GM18507 (cell line): ENCODE measurements around the gene SH3RF2.
A peak's percentile ranks its signal among the peaks of the same experiment; 100 is the strongest.
"Not testable (repeated sequence)": the region's sequence is repeated elsewhere in the genome, so short reads cannot be mapped to it uniquely, and the experiment has no call there.

Source experiments
- DNase-seq: peaks from one replicate; pipeline ENCODE4 v3.0.0; 2011; ENCODE audit warnings: low read depth; ENCODE audit not compliant: insufficient read length; ENCODE audit errors: extremely low spot score
- FAIRE-seq: peaks from 2 replicates; lab custom pipeline; 2011; peaks lifted over from hg19 to GRCh38; lab: Jason Lieb, UNC

SH3RF2 gene, protein sequence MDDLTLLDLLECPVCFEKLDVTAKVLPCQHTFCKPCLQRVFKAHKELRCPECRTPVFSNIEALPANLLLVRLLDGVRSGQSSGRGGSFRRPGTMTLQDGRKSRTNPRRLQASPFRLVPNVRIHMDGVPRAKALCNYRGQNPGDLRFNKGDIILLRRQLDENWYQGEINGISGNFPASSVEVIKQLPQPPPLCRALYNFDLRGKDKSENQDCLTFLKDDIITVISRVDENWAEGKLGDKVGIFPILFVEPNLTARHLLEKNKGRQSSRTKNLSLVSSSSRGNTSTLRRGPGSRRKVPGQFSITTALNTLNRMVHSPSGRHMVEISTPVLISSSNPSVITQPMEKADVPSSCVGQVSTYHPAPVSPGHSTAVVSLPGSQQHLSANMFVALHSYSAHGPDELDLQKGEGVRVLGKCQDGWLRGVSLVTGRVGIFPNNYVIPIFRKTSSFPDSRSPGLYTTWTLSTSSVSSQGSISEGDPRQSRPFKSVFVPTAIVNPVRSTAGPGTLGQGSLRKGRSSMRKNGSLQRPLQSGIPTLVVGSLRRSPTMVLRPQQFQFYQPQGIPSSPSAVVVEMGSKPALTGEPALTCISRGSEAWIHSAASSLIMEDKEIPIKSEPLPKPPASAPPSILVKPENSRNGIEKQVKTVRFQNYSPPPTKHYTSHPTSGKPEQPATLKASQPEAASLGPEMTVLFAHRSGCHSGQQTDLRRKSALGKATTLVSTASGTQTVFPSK

DNA sequence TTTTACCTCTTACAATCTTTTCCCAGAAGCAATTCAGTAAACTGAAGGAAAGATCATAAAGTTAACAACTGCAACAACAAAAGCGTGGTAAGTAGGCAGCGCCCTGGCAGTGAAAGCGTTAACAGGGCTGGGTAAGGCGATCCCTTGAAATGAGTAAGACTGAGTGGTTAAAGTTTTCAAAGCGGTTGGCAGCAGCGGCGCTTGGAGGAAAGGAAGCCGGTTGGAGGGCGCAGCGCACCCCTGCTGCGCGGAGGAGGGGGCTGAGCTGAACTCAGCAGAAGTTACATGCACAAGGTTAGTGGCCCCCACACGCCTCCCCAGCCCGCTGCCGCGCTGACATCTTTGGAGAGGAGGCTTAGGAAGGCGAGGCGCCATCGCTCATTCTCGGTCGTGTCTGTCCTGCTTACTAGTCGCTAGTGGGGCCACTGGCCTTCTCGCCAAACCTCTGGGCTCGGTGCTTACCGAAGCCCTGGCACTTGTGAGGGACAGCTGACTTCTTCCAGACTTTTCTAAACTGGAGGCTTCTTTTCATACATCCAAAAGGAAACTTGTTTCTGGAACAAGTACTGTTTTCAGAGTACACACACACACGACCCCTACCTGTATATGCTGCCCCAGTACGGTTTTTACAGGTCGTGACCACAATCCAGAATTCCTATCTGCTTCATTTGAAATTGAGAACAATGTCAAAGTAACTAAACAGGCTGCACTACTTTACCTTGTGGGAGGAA is at the start of gene SH3RF2:
Gene SH3RF2, plus strand, starts transcription at position 178 of the 731 bp plus-strand sequence. CDS start 1,351 bp downstream, outside the sequence.
- no peak for DNase-seq
- no peak for FAIRE-seq

GRCh38 chr5:145887217-145887616 is 49.2 kb upstream of the SH3RF2 start:
- no peak for DNase-seq
- no peak for FAIRE-seq

DNA sequence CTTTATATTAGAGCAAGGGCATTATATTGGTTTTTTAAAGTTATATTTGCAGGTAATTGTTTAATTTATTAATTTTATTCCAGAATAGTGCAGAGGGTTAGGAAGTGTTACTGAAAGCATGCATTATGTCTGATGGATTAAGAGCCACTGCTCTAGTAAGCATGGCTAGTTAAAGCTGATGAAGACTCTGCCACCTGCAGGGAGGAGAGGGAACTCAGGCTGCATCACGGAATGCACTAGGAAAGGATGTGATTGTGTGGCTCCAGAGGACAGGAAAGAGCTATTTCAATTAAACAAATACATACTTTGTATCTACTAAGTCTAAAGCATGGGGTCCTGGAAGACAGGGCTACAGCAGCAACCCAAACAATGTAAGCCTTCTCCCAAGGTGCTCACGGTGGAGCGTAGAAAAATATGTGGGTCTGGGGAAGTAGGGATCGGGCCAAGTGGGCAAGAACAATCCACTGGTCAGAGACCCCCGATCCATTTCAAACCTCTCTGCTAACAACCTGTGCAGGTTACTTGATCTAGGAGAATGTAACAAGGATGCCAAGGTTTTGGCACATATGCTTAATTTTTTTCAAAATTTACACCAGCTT is 48.3 kb upstream of the SH3RF2 start:
- FAIRE-seq (peak; percentile 18), DNase-seq (no peak)

DNA sequence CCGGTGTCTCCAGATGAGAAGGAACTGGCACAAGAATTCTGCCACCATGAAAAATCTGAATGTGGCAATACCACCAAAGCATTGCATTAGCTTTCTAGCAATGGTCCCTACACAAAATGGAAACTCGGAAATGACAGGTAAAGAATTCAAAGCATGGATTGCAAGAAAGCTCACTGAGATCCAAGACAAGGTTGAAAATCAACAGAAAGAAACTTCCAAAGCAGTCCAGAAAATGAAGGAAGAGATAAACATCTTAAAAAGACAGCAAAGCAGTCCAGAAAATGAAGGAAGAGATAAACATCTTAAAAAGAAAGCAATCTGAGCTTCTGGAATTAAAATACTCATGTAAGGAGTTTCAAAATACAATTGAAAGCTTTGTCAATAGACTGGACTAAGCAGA is 46.8 kb upstream of the SH3RF2 start:
- DNase-seq = no peak
- no peak for FAIRE-seq

DNA sequence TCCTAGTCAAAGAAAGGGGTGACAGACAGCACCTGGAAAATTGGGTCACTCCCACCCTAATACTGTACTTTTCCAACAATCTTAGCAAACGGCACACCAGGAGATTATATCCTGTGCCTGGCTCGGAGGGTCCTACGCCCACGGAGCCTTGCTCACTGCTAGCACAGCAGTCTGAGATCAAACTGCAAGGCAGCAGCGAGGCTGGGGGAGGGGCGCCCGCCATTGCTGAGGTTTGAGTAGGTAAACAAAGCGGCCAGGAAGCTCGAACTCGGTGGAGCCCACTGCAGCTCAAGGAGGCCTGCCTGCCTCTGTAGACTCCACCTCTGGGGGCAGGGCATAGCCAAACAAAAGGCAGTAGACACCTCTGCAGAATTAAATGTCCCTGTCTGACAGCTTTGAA is 45.0 kb upstream of the SH3RF2 start:
- DNase-seq, FAIRE-seq: not testable (repeated sequence)

DNA sequence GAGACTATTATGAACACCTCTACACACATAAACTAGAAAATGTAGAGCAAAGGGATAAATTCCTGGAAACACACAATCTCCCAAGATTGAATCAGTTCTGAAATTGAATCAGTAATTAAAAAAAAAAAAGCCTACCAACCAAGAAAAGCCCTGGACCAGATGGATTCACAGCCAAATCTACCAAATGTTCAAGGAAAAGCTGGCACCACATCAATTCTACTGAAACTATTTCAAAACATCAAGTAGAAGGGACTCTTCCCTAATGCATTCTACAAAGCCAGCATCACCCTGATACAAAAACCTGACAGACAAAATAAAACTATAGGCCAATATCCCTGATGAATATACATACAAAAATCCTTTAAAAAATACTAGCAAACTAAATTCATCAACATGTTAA is 38.2 kb upstream of the SH3RF2 start:
- FAIRE-seq = no peak

GRCh38 chr5:145902421-145902820 is 34.0 kb upstream of the SH3RF2 start:
- no peak for FAIRE-seq

More for the DNA sequence above, 38.2 kb upstream of the SH3RF2 start:
- no peak for DNase-seq

DNA sequence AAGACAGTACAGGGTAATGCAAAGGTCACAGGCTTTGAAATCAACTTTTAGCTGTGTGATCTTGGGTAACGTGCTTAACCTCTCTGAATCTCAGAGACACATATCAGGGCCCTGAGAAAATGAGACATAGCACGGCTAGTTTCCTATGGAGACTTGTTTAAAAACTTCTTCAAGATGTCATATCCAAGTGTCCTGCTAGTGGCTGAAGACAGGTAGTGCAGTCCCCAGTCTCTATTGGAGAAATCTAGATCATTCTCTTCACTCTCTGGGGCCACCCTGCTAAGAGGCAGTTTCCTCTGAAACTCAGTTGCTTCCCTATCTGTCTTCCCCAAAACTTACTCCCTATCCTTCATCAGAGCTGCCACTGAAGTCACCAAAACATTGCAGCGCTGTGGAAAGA is 33.3 kb upstream of the SH3RF2 start:
- FAIRE-seq (peak; percentile 5), DNase-seq (no peak)

More at GRCh38 chr5:145902421-145902820, 34.0 kb upstream of the SH3RF2 start:
- DNase-seq = no peak

DNA sequence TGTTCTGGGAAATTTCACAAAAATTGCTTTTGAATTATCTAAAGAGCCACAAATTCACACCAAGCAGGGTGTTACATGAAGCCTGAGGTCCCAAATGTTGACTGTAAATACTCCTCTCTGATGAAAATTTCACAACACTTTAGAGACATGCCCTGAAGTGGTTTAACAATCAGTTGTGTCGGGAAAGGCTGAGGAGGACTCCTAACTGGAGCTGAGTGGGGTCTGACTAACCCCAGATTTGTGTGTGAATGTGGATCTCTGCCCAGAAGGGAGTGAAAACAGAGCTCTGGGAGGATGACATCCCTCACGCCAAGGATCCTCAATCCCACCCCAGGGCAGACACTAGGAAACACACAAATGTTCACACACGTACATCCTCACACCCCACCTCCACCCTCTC is 32.5 kb upstream of the SH3RF2 start:
- FAIRE-seq (no peak), DNase-seq (no peak)

GRCh38 chr5:145904743-145905142 is 31.6 kb upstream of the SH3RF2 start:
- no peak for DNase-seq
- FAIRE-seq = no peak

- FAIRE-seq (no peak), DNase-seq (no peak)
Measured at GRCh38 chr5:145906401-145906800, 30.0 kb upstream of the SH3RF2 start.

DNA sequence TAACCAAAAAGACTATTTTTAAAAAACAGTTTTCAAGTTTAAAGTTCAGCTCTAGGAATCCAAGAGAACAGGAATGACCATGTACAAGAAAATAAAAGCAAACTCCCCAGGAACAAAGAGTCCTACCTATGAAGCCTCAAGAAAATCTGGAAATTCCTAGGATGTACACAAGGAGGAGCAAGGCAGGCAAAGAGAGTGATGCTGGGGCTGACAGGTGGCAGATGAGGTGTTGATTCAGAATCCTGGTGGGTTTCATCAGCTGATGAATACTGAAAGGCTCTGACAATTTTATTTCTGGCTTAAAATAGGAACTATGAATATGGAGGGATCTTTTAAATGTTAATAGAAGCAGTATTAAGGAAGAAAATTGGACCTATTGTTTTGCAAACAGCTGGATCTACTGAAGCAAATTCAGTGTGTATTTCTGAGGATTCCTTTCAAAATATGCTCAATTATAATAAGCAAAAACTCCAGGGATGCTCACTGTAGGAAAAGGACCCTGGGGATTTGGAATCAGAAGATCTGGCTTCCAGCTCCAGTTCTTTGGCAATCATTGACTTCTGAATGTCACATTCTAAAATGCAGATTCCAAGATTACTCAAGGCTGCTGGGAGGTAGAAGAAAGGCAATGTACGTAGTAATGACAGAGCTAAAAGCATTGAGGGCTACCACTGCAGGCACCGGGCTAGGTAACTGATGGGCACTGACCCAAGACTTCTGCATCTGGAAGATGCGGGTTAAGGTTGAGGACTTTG is 28.0 kb upstream of the SH3RF2 start:
- FAIRE-seq = no peak
- no peak for DNase-seq

DNA sequence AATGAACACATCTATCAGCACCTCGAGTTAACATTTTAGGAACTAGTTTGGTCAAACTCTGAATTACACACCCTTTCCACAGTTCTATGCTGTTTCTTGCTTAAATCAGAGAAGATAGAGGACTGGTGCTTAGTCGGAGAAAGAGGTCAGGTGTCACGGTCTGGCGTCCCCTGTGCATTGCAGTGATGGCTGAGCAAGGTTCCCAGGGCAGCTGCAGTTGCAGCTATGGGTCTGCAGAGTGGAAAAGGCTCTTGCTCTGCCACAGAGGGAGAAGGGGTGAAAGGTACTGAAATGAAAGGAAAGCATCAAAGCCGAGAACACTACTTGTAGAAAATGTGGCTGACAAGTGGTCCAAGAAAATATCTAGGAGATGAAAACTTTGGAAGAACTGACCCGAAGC is 25.2 kb upstream of the SH3RF2 start:
- FAIRE-seq = no peak

DNA sequence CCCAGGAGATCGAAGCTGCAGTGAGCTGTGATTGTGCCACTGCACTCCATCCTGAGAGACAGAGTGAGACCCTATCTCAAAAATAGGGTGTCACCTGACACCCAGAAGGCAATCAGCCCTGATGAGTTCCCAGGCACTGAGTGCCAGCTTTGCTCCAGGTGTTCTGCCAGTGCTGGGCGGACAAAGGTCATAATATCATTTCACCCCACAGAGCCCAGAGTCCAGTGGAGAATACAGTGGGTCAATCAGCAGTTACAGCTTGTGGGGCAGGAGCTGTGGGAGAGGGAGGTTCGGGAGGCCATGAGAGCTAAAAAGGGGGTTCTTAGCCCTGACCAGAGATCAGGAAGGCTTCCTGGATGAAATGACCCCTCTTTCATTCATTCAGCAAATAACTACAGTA is 24.4 kb upstream of the SH3RF2 start:
- FAIRE-seq (no peak), DNase-seq (no peak)

More for the DNA sequence above, 25.2 kb upstream of the SH3RF2 start:
- no peak for DNase-seq

DNA sequence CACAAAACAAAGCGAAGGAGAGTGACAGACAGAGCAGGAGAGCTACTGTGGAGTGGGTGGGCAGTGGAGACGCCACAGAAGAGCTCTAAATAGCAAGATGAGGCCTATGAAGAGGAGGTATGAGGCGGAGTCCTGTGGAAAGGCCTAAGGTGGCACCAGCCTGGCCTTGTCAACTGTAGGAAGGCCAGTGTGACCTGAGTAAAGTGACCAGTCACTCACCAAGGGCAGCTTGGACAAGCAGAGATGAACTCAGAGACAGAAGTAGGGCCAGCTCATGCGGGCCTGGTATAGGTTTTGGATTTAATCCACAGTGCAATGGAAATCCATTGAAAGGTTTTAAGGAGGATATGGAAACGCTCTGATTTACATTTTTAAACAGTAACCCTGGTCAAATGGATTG is 23.8 kb upstream of the SH3RF2 start:
- FAIRE-seq (no peak), DNase-seq (no peak)

- DNase-seq (no peak), FAIRE-seq (no peak)
Measured at GRCh38 chr5:145913701-145914100, 22.7 kb upstream of the SH3RF2 start.

GRCh38 chr5:145915970-145916638 is 20.3 kb upstream of the SH3RF2 start:
- FAIRE-seq (no peak), DNase-seq (no peak)

GRCh38 chr5:145917288-145917687 is 19.1 kb upstream of the SH3RF2 start:
- FAIRE-seq = no peak
- no peak for DNase-seq

DNA sequence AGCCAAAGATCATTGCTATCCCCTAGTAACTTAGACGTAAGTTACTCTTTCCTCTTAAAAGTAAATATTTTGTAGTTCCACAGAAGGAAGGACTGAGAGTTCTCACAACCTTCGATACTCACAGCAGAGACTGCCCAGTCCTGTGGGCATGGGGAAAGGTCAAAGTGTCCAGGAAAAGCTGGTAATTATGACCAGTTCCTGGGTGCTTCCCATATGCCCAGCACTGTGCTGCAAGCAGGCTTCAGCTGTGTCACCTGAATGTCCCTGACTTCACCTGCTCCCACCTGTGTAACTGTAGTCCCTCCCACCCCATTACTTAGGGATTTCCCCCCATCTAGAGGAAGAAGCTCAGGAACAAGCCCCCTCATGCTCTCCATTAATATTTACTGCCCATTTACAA is 18.0 kb upstream of the SH3RF2 start:
- DNase-seq = no peak
- no peak for FAIRE-seq
